Liver (tissue), 9 donors: ENCODE data around the gene VSX2. TPM values are rescaled to one million over a fixed set of nuclear protein-coding genes. Genes with fewer than 3 reads are reported as not detected.

ENCODE experiments used
- DNase-seq: peaks from one replicate; pipeline ENCODE4 v3.0.0-alpha.2; 2017; ENCODE audit warnings: low spot score
- H3K27ac ChIP-seq, 2 donors: one replicate each; pipeline ENCODE4 v1.7.0; 2013; ENCODE audit warnings: inconsistent platforms in 2 of 2, low read length in 2 of 2, control low read depth in 1 of 2, low read depth in 1 of 2, mild to moderate bottlenecking in 1 of 2
- H3K27me3 ChIP-seq, 4 donors: one replicate each; pipeline versions ENCODE4 v1.6.1 to v1.7.0; 2013; ENCODE audit warnings: low read length in 3 of 4, inconsistent platforms in 1 of 4, mild to moderate bottlenecking in 1 of 4, moderate library complexity in 1 of 4; ENCODE audit not compliant: control insufficient read depth in 4 of 4, insufficient read depth in 4 of 4
- H3K36me3 ChIP-seq, 4 donors: one replicate each; pipeline versions ENCODE4 v1.6.1 to v1.7.0; 2013; ENCODE audit warnings: low read length in 3 of 4, mild to moderate bottlenecking in 3 of 4, low read depth in 1 of 4, moderate library complexity in 1 of 4; ENCODE audit not compliant: control insufficient read depth in 4 of 4, insufficient read depth in 3 of 4
- H3K4me1 ChIP-seq, 4 donors: one replicate each; pipeline versions ENCODE4 v1.6.1 to v1.7.0; 2013; ENCODE audit warnings: low read length in 3 of 4, mild to moderate bottlenecking in 3 of 4, moderate library complexity in 1 of 4; ENCODE audit not compliant: control insufficient read depth in 4 of 4, insufficient read depth in 4 of 4
- H3K4me3 ChIP-seq, 3 donors: one replicate each; pipeline versions ENCODE4 v1.6.1 to v1.7.0; 2013; ENCODE audit warnings: low read length in 3 of 3, control low read depth in 1 of 3, low read depth in 1 of 3, mild to moderate bottlenecking in 1 of 3
- H3K9ac ChIP-seq, 2 donors: one replicate each; pipeline ENCODE4 v1.7.0; 2013; ENCODE audit warnings: low read length in 2 of 2, mild to moderate bottlenecking in 2 of 2, moderate library complexity in 2 of 2, control low read depth in 1 of 2, low read depth in 1 of 2
- H3K9me3 ChIP-seq, 4 donors: one replicate each; pipeline versions ENCODE4 v1.6.1 to v1.7.0; 2013; ENCODE audit warnings: low read length in 3 of 4; ENCODE audit not compliant: control insufficient read depth in 4 of 4
- EGR1 ChIP-seq, 2 donors: IDR thresholded peaks; 2 replicates each; pipeline ENCODE4 v1.6.1; 2016 to 2018; ENCODE audit warnings: antibody characterized with exemption in 2 of 2, low read depth in 2 of 2
- FOXA1 ChIP-seq: IDR thresholded peaks from 2 replicates; pipeline ENCODE4 v1.6.1; 2016; ENCODE audit warnings: antibody characterized with exemption
- FOXA2 ChIP-seq: IDR thresholded peaks from 2 replicates; pipeline ENCODE4 v1.6.1; 2016; ENCODE audit warnings: antibody characterized with exemption
- GABPA ChIP-seq, 2 donors: IDR thresholded peaks in 1 of 2; conservative IDR thresholded peaks in 1 of 2; 2 replicates each; pipeline ENCODE4 v1.6.1; 2016; ENCODE audit warnings: antibody characterized with exemption in 2 of 2, mild to moderate bottlenecking in 1 of 2, moderate library complexity in 1 of 2
- HNF4A ChIP-seq, 2 donors: conservative IDR thresholded peaks; 2 replicates each; pipeline ENCODE4 v1.6.1; 2016; ENCODE audit warnings: antibody characterized with exemption in 2 of 2, mild to moderate bottlenecking in 2 of 2
- HNF4G ChIP-seq: IDR thresholded peaks from 2 replicates; pipeline ENCODE4 v1.6.1; 2016; ENCODE audit warnings: antibody characterized with exemption
- JUND ChIP-seq, 2 donors: IDR thresholded peaks; 2 replicates each; pipeline ENCODE4 v1.6.1; 2016; ENCODE audit warnings: antibody characterized with exemption in 2 of 2
- NR2F2 ChIP-seq: IDR thresholded peaks from 2 replicates; pipeline ENCODE4 v1.6.1; 2016; ENCODE audit warnings: antibody characterized with exemption
- RAD21 ChIP-seq, 2 donors: IDR thresholded peaks; 2 replicates each; pipeline ENCODE4 v1.6.1; 2016; ENCODE audit warnings: antibody characterized with exemption in 2 of 2, mild to moderate bottlenecking in 2 of 2
- RXRA ChIP-seq, 2 donors: IDR thresholded peaks; 2 replicates each; pipeline ENCODE4 v1.6.1; 2017 to 2018; ENCODE audit warnings: antibody characterized with exemption in 2 of 2, mild to moderate bottlenecking in 1 of 2
- SP1 ChIP-seq: IDR thresholded peaks from 2 replicates; pipeline ENCODE4 v1.6.1; 2018; ENCODE audit warnings: antibody characterized with exemption, mild to moderate bottlenecking
- TAF1 ChIP-seq: conservative IDR thresholded peaks from 2 replicates; pipeline ENCODE4 v1.6.1; 2016; ENCODE audit warnings: antibody characterized with exemption, mild to moderate bottlenecking
- YY1 ChIP-seq: IDR thresholded peaks from 2 replicates; pipeline ENCODE4 v1.6.1; 2016; ENCODE audit warnings: antibody characterized with exemption, mild to moderate bottlenecking
- WGBS: extraction: QIAGEN DNeasy Blood & Tissue Kit; methylation state at CpG from one replicate; pipeline ENCODE4 v1.1.7; 2013; 5-methylcytosine and 5-hydroxymethylcytosine counted together
- polyA plus RNA-seq, 2 donors: library from polyadenylated mRNA; stranded (reverse) in 1 of 2; unstranded in 1 of 2; fragments of 200-250 nt in 1 of 2; fragments of >200 nt in 1 of 2; fragmentation: Nextera tagmentation in 1 of 2; extraction: Ambion mirVana in 1 of 2; gene quantifications; one replicate each; pipeline versions ENCODE4 v1.2.1 to v1.2.3, GENCODE V29; 2013 to 2015
- total RNA-seq, 2 donors: library from RNA; depleted of rRNA; stranded (reverse); fragments of >200 nt; gene quantifications; one replicate each; pipeline ENCODE4 v1.2.3, GENCODE V29; 2014
- TF ChIP-seq, protein P1 (sequence below): IDR thresholded peaks from 2 replicates; pipeline ENCODE4 v1.6.1; 2016; ENCODE audit warnings: antibody characterized with exemption
- TF ChIP-seq, protein P2 (sequence below): IDR thresholded peaks from 2 replicates; pipeline ENCODE4 v1.6.1; 2016; ENCODE audit warnings: antibody characterized with exemption
- TF ChIP-seq, protein P3 (sequence below): fragments of 150-350 bp; IDR thresholded peaks from 2 replicates; pipeline ENCODE4 v1.5.1; 2017; ENCODE audit warnings: improper control_type of control experiment, low read depth, low read length; ENCODE audit not compliant: missing input control
- TF ChIP-seq, protein P4 (sequence below): IDR thresholded peaks from 2 replicates; pipeline ENCODE4 v1.6.1; 2016; ENCODE audit warnings: antibody characterized with exemption
- TF ChIP-seq, protein P5 (sequence below): IDR thresholded peaks from 2 replicates; pipeline ENCODE4 v1.6.1; 2016; ENCODE audit warnings: antibody characterized with exemption, mild to moderate bottlenecking
- donor health status: healthy.
- donor health status: healthy.
- donor health status: healthy.
- donor health status: healthy.
- donor health status: healthy.

Gene VSX2
- total and polyA plus RNA-seq, 4 donors, result not detected

DNA sequence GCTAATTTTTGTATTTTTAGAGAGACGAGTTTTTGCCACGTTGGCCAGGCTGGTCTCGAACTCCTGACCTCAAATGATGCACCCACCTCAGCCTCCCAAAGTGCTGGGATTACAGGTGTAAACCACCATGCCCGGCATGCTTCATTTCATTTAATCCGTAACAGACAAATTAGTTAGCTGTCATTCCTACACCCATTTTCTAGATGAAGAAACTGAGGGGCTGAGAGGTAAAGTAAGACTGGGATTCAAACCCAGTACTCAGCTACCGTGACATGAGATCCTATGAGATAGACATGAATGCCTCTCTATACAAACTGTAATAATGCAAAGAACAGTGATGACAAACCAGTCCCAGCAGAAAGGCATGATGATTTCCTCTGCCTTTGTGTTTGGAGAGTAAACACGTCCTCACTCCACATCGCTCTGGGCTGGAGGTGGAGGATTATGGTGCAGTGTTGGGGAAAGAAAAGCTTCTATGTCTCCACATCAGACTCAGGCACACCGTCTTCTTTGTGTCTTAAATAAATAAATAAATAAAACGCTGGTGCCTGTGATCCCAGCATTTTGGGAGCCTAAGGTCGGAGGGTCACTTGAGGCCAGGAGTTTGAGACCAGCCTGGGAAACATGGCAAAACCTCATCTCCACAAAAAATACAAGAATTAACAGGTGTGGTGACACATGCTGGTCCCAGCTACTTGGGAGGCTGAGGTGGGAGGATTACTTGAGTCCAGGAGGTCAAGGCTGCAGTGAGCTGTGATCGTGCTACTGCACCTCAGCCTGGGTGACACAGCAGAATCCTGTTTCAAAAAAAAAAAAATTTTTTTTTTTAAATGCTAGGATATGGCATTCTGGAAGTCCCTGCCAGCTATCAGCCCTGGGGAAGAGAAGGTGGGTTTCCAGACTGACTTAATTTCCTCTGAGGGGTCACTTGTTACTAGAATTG is 10.5 kb downstream of the VSX2 start:
- Histone ChIP-seq H3K4me1 (peaks cover 0 to 5% (median 0%) of the 10 kb centered on the region in 4 donors), H3K27ac (no peak overlapping the region), H3K9me3 (no peaks in the 10 kb centered on the region), H3K27me3 (peaks cover 0 to 4% (median 0%) of the 10 kb centered on the region in 4 donors), H3K4me3 (no peak overlapping the region), H3K36me3 (no peaks in the 10 kb centered on the region), H3K9ac (no peak overlapping the region)
- 70% methylated on average over 12 of the region's 12 CpGs for WGBS
- TF ChIP-seq, protein P1, sequence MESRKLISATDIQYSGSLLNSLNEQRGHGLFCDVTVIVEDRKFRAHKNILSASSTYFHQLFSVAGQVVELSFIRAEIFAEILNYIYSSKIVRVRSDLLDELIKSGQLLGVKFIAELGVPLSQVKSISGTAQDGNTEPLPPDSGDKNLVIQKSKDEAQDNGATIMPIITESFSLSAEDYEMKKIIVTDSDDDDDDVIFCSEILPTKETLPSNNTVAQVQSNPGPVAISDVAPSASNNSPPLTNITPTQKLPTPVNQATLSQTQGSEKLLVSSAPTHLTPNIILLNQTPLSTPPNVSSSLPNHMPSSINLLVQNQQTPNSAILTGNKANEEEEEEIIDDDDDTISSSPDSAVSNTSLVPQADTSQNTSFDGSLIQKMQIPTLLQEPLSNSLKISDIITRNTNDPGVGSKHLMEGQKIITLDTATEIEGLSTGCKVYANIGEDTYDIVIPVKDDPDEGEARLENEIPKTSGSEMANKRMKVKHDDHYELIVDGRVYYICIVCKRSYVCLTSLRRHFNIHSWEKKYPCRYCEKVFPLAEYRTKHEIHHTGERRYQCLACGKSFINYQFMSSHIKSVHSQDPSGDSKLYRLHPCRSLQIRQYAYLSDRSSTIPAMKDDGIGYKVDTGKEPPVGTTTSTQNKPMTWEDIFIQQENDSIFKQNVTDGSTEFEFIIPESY, result no peak
- TF ChIP-seq, protein P2, sequence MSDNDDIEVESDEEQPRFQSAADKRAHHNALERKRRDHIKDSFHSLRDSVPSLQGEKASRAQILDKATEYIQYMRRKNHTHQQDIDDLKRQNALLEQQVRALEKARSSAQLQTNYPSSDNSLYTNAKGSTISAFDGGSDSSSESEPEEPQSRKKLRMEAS, result no peak
- TF ChIP-seq, protein P3, sequence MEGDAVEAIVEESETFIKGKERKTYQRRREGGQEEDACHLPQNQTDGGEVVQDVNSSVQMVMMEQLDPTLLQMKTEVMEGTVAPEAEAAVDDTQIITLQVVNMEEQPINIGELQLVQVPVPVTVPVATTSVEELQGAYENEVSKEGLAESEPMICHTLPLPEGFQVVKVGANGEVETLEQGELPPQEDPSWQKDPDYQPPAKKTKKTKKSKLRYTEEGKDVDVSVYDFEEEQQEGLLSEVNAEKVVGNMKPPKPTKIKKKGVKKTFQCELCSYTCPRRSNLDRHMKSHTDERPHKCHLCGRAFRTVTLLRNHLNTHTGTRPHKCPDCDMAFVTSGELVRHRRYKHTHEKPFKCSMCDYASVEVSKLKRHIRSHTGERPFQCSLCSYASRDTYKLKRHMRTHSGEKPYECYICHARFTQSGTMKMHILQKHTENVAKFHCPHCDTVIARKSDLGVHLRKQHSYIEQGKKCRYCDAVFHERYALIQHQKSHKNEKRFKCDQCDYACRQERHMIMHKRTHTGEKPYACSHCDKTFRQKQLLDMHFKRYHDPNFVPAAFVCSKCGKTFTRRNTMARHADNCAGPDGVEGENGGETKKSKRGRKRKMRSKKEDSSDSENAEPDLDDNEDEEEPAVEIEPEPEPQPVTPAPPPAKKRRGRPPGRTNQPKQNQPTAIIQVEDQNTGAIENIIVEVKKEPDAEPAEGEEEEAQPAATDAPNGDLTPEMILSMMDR, result no peak
- TF ChIP-seq NR2F2, result no peak
- TF ChIP-seq, protein P4, sequence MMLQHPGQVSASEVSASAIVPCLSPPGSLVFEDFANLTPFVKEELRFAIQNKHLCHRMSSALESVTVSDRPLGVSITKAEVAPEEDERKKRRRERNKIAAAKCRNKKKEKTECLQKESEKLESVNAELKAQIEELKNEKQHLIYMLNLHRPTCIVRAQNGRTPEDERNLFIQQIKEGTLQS, result no peak
- no peak for TF ChIP-seq EGR1 (IDR thresholded peaks at IDR 0.05; ENCODE audit: low read depth in 2 of 2)
- no peak for TF ChIP-seq RXRA (IDR thresholded peaks at IDR 0.05)
- TF ChIP-seq SP1, result no peak
- no peak for TF ChIP-seq FOXA1
- no peak for TF ChIP-seq TAF1
- TF ChIP-seq GABPA (IDR thresholded peaks at IDR 0.05 in 1 of 2, conservative IDR thresholded peaks at IDR 0.05 in 1 of 2), result no peak
- TF ChIP-seq, protein P5, sequence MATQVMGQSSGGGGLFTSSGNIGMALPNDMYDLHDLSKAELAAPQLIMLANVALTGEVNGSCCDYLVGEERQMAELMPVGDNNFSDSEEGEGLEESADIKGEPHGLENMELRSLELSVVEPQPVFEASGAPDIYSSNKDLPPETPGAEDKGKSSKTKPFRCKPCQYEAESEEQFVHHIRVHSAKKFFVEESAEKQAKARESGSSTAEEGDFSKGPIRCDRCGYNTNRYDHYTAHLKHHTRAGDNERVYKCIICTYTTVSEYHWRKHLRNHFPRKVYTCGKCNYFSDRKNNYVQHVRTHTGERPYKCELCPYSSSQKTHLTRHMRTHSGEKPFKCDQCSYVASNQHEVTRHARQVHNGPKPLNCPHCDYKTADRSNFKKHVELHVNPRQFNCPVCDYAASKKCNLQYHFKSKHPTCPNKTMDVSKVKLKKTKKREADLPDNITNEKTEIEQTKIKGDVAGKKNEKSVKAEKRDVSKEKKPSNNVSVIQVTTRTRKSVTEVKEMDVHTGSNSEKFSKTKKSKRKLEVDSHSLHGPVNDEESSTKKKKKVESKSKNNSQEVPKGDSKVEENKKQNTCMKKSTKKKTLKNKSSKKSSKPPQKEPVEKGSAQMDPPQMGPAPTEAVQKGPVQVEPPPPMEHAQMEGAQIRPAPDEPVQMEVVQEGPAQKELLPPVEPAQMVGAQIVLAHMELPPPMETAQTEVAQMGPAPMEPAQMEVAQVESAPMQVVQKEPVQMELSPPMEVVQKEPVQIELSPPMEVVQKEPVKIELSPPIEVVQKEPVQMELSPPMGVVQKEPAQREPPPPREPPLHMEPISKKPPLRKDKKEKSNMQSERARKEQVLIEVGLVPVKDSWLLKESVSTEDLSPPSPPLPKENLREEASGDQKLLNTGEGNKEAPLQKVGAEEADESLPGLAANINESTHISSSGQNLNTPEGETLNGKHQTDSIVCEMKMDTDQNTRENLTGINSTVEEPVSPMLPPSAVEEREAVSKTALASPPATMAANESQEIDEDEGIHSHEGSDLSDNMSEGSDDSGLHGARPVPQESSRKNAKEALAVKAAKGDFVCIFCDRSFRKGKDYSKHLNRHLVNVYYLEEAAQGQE, result no peak
- TF ChIP-seq FOXA2, result no peak
- TF ChIP-seq HNF4A (conservative IDR thresholded peaks at IDR 0.05), result no peak
- TF ChIP-seq RAD21 (IDR thresholded peaks at IDR 0.05), result no peak
- TF ChIP-seq JUND (IDR thresholded peaks at IDR 0.05), result no peak
- TF ChIP-seq YY1, result no peak
- no peak for TF ChIP-seq HNF4G
- DNase-seq, result no peak
